A673 (cell line): ENCODE data around the gene LIMCH1.

Experiments used
- EZH2 ChIP-seq: fragments of 200-600 bp; sonication (generic); IDR thresholded peaks from 2 replicates; pipeline ENCODE4 v1.6.1; 2017; ENCODE audit warnings: borderline replicate concordance, low read depth, mild to moderate bottlenecking, mixed read lengths, antibody characterized with exemption, low read length; ENCODE audit not compliant: poor library complexity, severe bottlenecking
- TF ChIP-seq, protein P1 (sequence below): fragments of 300-800, 200-600 bp; sonication (generic); conservative IDR thresholded peaks from 2 replicates; pipeline ENCODE4 v1.5.1; 2017; ENCODE audit warnings: low read depth, mild to moderate bottlenecking, antibody characterized with exemption, low read length, moderate library complexity, mixed read lengths

DNA sequence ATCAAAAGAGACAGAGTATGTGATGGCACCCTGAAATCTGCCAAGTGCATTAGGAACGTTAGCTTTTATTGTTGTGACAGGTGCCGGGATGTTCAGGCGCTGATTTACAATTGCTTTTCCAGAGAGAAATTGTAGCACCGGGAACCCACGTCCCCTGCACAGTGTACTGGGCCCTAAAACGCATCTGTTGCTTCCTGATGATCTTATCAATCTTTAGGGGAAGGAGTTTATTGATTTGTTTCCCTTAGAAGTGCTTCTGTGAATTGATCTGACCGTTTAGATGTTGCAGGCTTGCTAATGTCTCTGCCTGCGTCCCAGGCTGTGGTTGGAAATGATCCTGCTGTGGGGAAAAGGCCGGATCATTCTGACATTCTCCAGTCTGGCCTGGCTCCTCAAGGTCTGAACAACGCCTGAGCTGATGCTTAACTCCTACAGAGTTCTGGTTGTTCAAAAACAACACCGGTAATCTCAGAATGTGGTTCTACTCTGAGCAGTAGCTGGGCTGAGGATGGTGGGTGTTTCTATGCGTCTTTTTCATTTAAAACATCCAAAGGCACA is 193.7 kb downstream of the LIMCH1 start:
- TF ChIP-seq, protein P1, sequence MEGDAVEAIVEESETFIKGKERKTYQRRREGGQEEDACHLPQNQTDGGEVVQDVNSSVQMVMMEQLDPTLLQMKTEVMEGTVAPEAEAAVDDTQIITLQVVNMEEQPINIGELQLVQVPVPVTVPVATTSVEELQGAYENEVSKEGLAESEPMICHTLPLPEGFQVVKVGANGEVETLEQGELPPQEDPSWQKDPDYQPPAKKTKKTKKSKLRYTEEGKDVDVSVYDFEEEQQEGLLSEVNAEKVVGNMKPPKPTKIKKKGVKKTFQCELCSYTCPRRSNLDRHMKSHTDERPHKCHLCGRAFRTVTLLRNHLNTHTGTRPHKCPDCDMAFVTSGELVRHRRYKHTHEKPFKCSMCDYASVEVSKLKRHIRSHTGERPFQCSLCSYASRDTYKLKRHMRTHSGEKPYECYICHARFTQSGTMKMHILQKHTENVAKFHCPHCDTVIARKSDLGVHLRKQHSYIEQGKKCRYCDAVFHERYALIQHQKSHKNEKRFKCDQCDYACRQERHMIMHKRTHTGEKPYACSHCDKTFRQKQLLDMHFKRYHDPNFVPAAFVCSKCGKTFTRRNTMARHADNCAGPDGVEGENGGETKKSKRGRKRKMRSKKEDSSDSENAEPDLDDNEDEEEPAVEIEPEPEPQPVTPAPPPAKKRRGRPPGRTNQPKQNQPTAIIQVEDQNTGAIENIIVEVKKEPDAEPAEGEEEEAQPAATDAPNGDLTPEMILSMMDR, result no peak
- no peak for TF ChIP-seq EZH2
